ENCODE results near the gene FAM83E.

GRCh38 chr19:48634424-48635262 is 19.8 kb upstream of the FAM83E start:
- peak; percentile 86 for TF ChIP-seq POLR2A (IDR thresholded peaks at IDR 0.05)
- TF ChIP-seq, protein P1, sequence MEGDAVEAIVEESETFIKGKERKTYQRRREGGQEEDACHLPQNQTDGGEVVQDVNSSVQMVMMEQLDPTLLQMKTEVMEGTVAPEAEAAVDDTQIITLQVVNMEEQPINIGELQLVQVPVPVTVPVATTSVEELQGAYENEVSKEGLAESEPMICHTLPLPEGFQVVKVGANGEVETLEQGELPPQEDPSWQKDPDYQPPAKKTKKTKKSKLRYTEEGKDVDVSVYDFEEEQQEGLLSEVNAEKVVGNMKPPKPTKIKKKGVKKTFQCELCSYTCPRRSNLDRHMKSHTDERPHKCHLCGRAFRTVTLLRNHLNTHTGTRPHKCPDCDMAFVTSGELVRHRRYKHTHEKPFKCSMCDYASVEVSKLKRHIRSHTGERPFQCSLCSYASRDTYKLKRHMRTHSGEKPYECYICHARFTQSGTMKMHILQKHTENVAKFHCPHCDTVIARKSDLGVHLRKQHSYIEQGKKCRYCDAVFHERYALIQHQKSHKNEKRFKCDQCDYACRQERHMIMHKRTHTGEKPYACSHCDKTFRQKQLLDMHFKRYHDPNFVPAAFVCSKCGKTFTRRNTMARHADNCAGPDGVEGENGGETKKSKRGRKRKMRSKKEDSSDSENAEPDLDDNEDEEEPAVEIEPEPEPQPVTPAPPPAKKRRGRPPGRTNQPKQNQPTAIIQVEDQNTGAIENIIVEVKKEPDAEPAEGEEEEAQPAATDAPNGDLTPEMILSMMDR (IDR thresholded peaks at IDR 0.05), result peak in 1 of 4 experiments; percentile 26
- TF ChIP-seq POLR2AphosphoS5 (IDR thresholded peaks at IDR 0.05), result peak; percentile 99

Data from prostate gland (tissue), 2 donors.